ENCODE data around the gene IZUMO4.

- TF ChIP-seq CTCF (conservative IDR thresholded peaks at IDR 0.05; ENCODE audit: low read length) = no peak
- TF ChIP-seq EZH2phosphoT487 (IDR thresholded peaks at IDR 0.05; ENCODE audit: borderline replicate concordance) = no peak
These were observed 37.9 kb upstream of the IZUMO4 start for GRCh38 chr19:2058570-2059421.

Data from Loucy (cell line).